Nephron (organoid): ENCODE results near the gene RAPH1.
A peak's percentile ranks its signal among the peaks of the same experiment; 100 is the strongest.
"Not testable (repeated sequence)": the region's sequence is repeated elsewhere in the genome, so short reads cannot be mapped to it uniquely, and the experiment has no call there.

Experiments
- H3K27ac Mint-ChIP-seq, 3 experiments: 2 replicates each; pipeline ENCODE4 v1.8.0; 2020; ENCODE audit warnings: mixed read lengths in 3 of 3, mild to moderate bottlenecking in 2 of 3, moderate library complexity in 1 of 3
- H3K27me3 Mint-ChIP-seq: 2 replicates; pipeline ENCODE4 v1.8.0; 2021; ENCODE audit warnings: low read depth, mild to moderate bottlenecking, moderate library complexity, mixed read lengths
- H3K36me3 Mint-ChIP-seq: 2 replicates; pipeline ENCODE4 v1.8.0; 2020; ENCODE audit warnings: low read depth, mixed read lengths
- H3K4me1 Mint-ChIP-seq: 2 replicates; pipeline ENCODE4 v1.8.0; 2020; ENCODE audit warnings: mixed read lengths
- H3K4me3 Mint-ChIP-seq, 3 experiments: 2 replicates each; pipeline ENCODE4 v1.8.0; 2020; ENCODE audit warnings: mild to moderate bottlenecking in 3 of 3, mixed read lengths in 3 of 3, moderate library complexity in 2 of 3
- H3K9me3 Mint-ChIP-seq: 2 replicates; pipeline ENCODE4 v1.8.0; 2020; ENCODE audit warnings: mixed read lengths
- TF ChIP-seq, protein P1 (sequence below), 3 experiments: fragments of 200-600 bp; sonication (generic); IDR thresholded peaks; one replicate each; pipeline ENCODE4 v1.5.0; 2021; ENCODE audit warnings: antibody characterized with exemption in 3 of 3; ENCODE audit not compliant: unreplicated experiment in 3 of 3

Gene RAPH1

DNA sequence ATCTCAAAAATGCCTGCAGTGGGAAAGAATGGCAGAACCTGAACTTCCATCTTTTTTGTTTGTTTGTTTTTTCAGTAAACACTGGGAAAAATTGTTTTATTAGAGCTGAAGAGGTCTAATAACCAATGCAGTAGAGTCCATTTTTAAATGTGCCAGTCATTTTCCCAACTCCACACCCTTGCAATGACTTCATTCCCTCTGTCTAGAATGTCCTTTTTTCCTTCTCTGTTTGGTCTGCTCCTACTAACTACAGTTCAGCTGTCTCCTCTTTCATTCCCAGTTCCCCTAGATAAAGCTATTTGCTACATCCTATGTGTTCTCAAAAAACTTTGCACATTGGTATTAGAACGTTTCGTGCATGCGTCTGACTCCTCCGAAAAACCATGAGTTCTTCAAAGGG, 9.3 kb upstream of the RAPH1 start:
- Mint-ChIP-seq H3K27ac (no peak overlapping the region), H3K27me3 (no peaks in the 10 kb centered on the region), H3K4me1 (no peaks in the 10 kb centered on the region), H3K36me3 (no peaks in the 10 kb centered on the region), H3K4me3 (no peak overlapping the region), H3K9me3 (peaks cover 6% of the 10 kb centered on the region)
- TF ChIP-seq, protein P1, sequence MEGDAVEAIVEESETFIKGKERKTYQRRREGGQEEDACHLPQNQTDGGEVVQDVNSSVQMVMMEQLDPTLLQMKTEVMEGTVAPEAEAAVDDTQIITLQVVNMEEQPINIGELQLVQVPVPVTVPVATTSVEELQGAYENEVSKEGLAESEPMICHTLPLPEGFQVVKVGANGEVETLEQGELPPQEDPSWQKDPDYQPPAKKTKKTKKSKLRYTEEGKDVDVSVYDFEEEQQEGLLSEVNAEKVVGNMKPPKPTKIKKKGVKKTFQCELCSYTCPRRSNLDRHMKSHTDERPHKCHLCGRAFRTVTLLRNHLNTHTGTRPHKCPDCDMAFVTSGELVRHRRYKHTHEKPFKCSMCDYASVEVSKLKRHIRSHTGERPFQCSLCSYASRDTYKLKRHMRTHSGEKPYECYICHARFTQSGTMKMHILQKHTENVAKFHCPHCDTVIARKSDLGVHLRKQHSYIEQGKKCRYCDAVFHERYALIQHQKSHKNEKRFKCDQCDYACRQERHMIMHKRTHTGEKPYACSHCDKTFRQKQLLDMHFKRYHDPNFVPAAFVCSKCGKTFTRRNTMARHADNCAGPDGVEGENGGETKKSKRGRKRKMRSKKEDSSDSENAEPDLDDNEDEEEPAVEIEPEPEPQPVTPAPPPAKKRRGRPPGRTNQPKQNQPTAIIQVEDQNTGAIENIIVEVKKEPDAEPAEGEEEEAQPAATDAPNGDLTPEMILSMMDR (IDR thresholded peaks at IDR 0.05; ENCODE audit: unreplicated experiment in 3 of 3): no peak

DNA sequence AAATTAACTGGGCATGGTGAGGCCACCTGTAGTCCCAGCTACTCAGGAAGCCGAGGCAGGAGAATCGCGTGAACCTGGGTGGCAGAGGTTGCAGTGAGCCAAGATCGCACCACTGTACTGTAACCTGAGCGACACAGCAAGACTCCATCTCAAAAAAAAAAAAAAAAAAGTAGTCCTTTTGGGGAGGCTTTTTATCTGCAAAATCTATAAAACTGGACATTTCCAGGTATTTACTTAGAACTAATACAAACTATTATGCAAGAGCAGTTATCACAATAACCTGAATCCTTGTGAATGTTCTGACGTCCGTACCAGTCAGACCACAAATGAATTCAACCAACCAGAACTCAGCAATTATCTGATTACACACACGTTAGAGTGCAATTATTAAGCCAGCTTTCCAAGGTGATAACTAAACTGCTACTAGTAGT, 8.8 kb upstream of the RAPH1 start:
- no peak overlapping the region for H3K27ac Mint-ChIP-seq
- H3K4me1 Mint-ChIP-seq: no peaks in the 10 kb centered on the region
- peaks cover 6% of the 10 kb centered on the region for H3K9me3 Mint-ChIP-seq
- H3K27me3 Mint-ChIP-seq: no peaks in the 10 kb centered on the region
- H3K4me3 Mint-ChIP-seq: no peak overlapping the region
- TF ChIP-seq, protein P1 (IDR thresholded peaks at IDR 0.05; ENCODE audit: unreplicated experiment in 3 of 3): no peak
- H3K36me3 Mint-ChIP-seq: no peaks in the 10 kb centered on the region

DNA sequence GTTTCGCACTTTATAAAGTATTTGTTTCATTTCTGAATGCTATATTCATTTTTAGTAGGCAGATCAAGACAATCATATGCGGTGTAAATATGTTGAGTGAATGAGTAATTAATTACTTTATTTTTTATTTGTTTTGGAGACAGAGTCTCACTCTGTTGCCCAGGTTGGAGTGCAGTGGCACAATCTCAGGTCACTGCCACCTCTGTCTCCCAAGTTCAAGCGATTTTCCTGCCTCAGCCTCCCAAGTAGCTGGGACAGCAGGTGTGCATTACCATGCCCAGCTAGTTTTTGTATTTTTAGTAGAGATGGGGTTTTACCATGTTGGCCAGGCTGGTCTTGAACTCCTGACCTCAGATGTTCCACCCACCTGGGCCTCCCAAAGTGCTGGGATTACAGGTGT, 5.5 kb upstream of the RAPH1 start:
- peaks cover 12% of the 10 kb centered on the region for H3K9me3 Mint-ChIP-seq
- not testable (repeated sequence) for H3K4me3 Mint-ChIP-seq, H3K4me1 Mint-ChIP-seq, H3K27me3 Mint-ChIP-seq, H3K36me3 Mint-ChIP-seq, H3K27ac Mint-ChIP-seq

DNA sequence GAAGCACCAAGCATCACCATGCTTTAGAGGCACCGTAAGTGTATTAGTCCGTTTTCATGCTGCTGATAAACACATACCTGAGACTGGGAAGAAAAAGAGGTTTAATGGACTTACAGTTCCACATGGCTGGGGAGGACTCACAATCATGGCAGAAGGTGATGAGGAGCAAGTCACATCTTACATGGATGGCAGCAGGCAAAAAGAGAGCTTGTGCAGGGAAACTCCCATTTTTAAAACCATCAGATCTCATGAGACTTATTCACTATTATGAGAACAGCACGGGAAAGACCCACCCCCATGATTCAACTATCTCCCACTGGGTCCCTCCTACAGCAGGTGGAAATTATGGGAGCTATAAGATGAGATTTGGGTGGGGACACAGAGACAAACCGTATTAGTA, 3.1 kb upstream of the RAPH1 start:
- H3K4me3 Mint-ChIP-seq, H3K36me3 Mint-ChIP-seq, H3K27me3 Mint-ChIP-seq, H3K27ac Mint-ChIP-seq: not testable (repeated sequence)
- peaks cover 19% of the 10 kb centered on the region for H3K4me1 Mint-ChIP-seq
- peaks cover 12% of the 10 kb centered on the region for H3K9me3 Mint-ChIP-seq

DNA sequence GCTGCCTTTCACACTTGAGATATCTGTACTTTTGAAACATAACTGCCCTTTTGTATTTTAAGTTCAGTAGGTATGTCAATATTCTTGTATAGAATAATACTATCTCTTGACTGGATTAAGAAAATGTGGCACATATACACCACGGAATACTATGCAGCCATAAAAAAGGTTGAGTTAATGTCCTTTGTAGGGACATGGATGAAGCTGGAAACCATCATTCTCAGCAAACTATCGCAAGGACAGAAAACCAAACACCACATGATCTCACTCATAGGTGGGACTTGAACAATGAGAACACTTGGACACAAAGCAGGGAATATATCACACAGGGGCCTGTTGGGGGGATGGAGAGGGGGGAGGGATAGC, 1.5 kb upstream of the RAPH1 start:
- Mint-ChIP-seq H3K9me3 (peaks cover 10% of the 10 kb centered on the region), H3K4me3 (peak overlapping the region; percentile 94 to 98 (median 97)), H3K27ac (peak overlapping the region; percentile 94 to 98 (median 95)), H3K4me1 (peaks cover 31% of the 10 kb centered on the region)
- not testable (repeated sequence) for H3K27me3 Mint-ChIP-seq, H3K36me3 Mint-ChIP-seq

DNA sequence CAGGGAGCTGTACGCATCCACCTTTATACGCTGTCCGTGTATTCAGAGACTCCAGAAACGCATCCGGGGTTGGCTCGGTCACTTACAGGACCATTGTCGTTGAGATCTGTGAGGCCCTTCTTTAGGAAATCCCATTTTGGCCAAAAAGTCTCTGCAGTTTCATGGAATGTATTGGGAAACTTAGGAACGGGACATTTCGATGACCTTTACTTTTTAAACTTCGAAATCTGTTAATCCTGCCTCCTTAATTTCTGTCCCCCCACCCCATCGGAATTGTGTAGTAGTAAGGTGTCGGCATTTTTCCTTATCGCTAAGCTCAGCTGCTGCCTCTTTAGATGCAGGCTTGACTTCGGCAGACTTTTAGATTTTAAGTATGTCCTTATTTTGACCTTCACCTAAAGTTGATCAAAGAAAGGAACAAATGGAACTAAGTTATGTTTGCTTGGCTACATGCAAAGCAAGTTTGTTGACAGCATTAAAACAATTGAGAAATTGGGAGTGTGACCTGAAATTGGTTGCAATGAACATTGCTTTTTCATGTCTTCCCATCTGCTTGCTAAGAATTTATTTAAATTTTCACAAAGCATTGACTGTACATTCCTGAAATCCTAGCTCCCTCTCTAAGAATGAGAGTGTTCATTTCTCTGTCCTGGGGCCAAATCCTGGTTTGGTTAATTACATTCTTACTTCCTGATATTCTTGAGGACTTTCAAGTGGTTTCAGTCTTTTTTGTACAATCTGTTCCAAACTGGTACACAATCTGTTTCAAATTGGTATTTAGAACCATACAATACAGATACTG, 884 bp upstream of the RAPH1 start:
- no peaks in the 10 kb centered on the region for H3K27me3 Mint-ChIP-seq
- peaks cover 37% of the 10 kb centered on the region for H3K4me1 Mint-ChIP-seq
- H3K27ac Mint-ChIP-seq: peak overlapping the region; percentile 94 to 98 (median 95)
- peaks cover 5% of the 10 kb centered on the region for H3K36me3 Mint-ChIP-seq
- TF ChIP-seq, protein P1 (IDR thresholded peaks at IDR 0.05; ENCODE audit: unreplicated experiment in 3 of 3): no peak
- H3K4me3 Mint-ChIP-seq: peak overlapping the region; percentile 94 to 98 (median 97)
- H3K9me3 Mint-ChIP-seq: peaks cover 10% of the 10 kb centered on the region

DNA sequence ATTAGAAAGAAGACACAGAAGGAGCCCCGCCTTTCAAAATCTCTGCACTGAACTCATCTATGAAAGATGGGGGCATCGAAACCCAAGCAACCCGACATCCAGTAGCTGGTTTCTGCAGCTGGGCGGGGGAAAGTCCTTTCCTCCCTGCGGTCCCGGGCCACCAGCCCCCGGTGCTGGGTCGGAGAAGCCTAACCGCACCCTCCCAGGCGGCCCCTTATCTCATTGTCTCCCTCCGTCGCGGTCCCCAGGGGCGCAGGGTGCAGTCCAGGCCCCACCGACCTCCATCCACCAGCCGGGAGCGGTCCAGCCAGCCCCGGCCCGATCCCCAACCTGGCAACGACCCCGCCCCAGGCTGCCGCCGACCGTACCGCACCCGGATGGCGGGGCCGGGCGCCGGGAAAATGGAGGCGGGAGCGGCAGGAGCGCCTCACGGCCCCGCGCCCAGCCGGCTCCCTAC, 452 bp downstream of the RAPH1 start:
- peaks cover 5% of the 10 kb centered on the region for H3K36me3 Mint-ChIP-seq
- peaks cover 44% of the 10 kb centered on the region for H3K4me1 Mint-ChIP-seq
- TF ChIP-seq, protein P1 (IDR thresholded peaks at IDR 0.05; ENCODE audit: unreplicated experiment in 3 of 3): no peak
- H3K9me3 Mint-ChIP-seq: peaks cover 6% of the 10 kb centered on the region
- no peaks in the 10 kb centered on the region for H3K27me3 Mint-ChIP-seq
- peak overlapping the region; percentile 89 to 95 (median 90) for H3K4me3 Mint-ChIP-seq
- H3K27ac Mint-ChIP-seq: peak overlapping the region; percentile 17 to 98 (median 53)
